Endothelial cell of umbilical vein (primary cell): ENCODE results near the gene CARHSP1. TPM values are rescaled to one million over a fixed set of nuclear protein-coding genes. Genes with fewer than 3 reads are reported as not detected.

Experiments
- BruUV-seq: library from RNA; stranded (reverse); fragments of 400-500 nt; replicated peaks from 2 replicates; lab custom pipeline; 2021; lab: Mats Ljungman, UMichigan
- CTCF ChIA-PET: fragments of 300-600, 350-600 bp; sonication (Branson Sonifier 250); formaldehyde crosslinking; loops from one replicate; lab custom pipeline; 2021; ENCODE audit warnings: antibody characterized with exemption, inconsistent platforms; lab: Charles Lee
- POLR2A ChIA-PET: fragments of 300-600, 350-600 bp; sonication (Branson Sonifier 250); formaldehyde crosslinking; loops from one replicate; lab custom pipeline; 2021; ENCODE audit warnings: antibody characterized with exemption, inconsistent platforms; lab: Charles Lee
- DNase-seq: peaks from one replicate; pipeline ENCODE4 v3.0.0-alpha.2; 2011; ENCODE audit warnings: low read depth, low spot score
- FAIRE-seq: peaks from 2 replicates; lab custom pipeline; 2011; peaks lifted over from hg19 to GRCh38; lab: Jason Lieb, UNC
- H2AFZ ChIP-seq: 2 replicates; pipeline ENCODE4 v1.6.0; 2012; ENCODE audit warnings: low read depth, low read length, control low read depth, inconsistent platforms
- H3K27ac ChIP-seq: 2 replicates; pipeline ENCODE4 v1.5.1; 2011; ENCODE audit warnings: low read depth, mild to moderate bottlenecking, control low read depth, low read length, moderate library complexity; ENCODE audit not compliant: insufficient read depth
- H3K27me3 ChIP-seq, 2 experiments: 2 replicates each; pipeline versions ENCODE4 v1.6.0 to v1.6.1; 2011; ENCODE audit warnings: low read length in 2 of 2, mixed read lengths in 1 of 2; ENCODE audit not compliant: control insufficient read depth in 2 of 2, insufficient read depth in 2 of 2
- H3K36me3 ChIP-seq, 2 experiments: 2 replicates in 1 of 2; 3 replicates in 1 of 2; pipeline ENCODE4 v1.5.1; 2011; ENCODE audit warnings: low read length in 2 of 2, mild to moderate bottlenecking in 1 of 2, moderate library complexity in 1 of 2; ENCODE audit not compliant: control insufficient read depth in 2 of 2, insufficient read depth in 2 of 2; ENCODE audit errors: extremely low read depth in 1 of 2
- H3K4me1 ChIP-seq: 3 replicates; pipeline ENCODE4 v1.5.1; 2011; ENCODE audit warnings: mild to moderate bottlenecking, low read length; ENCODE audit not compliant: control insufficient read depth, insufficient read depth; ENCODE audit errors: extremely low read depth
- H3K4me2 ChIP-seq: 2 replicates; pipeline ENCODE4 v1.6.1; 2011; ENCODE audit warnings: low read length, control low read depth, mixed read lengths; ENCODE audit not compliant: insufficient read depth
- H3K4me3 ChIP-seq, 3 experiments: fragments of 200-600 bp in 1 of 3; sonication (generic), shearing (Covaris generic) in 1 of 3; replicated peaks in 1 of 3; 2 replicates each; pipeline ENCODE4 v1.5.1; 2011 to 2016; ENCODE audit warnings: control low read depth in 3 of 3, low read length in 3 of 3, mild to moderate bottlenecking in 2 of 3, inconsistent platforms in 1 of 3, low read depth in 1 of 3, moderate library complexity in 1 of 3; ENCODE audit not compliant: insufficient read depth in 1 of 3
- H3K79me2 ChIP-seq: 2 replicates; pipeline ENCODE4 v1.6.0; 2012; ENCODE audit warnings: low read length, inconsistent platforms; ENCODE audit not compliant: control insufficient read depth, insufficient read depth
- H3K9ac ChIP-seq: replicated peaks from 2 replicates; pipeline ENCODE3; 2011; ENCODE audit warnings: low read length, control low read depth; ENCODE audit not compliant: insufficient read depth; ENCODE audit errors: extremely low read depth
- H3K9me1 ChIP-seq: replicated peaks from 3 replicates; pipeline ENCODE4 v1.6.0; 2011; ENCODE audit warnings: mild to moderate bottlenecking, low read length; ENCODE audit not compliant: control insufficient read depth, insufficient read depth; ENCODE audit errors: extremely low read depth
- H3K9me3 ChIP-seq: replicated peaks from 2 replicates; pipeline ENCODE4 v1.5.1; 2012; ENCODE audit warnings: low read length, inconsistent platforms; ENCODE audit not compliant: control insufficient read depth, insufficient read depth
- H4K20me1 ChIP-seq: replicated peaks from 2 replicates; pipeline ENCODE3; 2011; ENCODE audit warnings: mild to moderate bottlenecking, low read length; ENCODE audit not compliant: control insufficient read depth, insufficient read depth; ENCODE audit errors: extremely low read depth
- CTCF ChIP-seq, 2 donors: IDR thresholded peaks; 1 replicate in 1 of 2; 2 replicates in 1 of 2; pipeline ENCODE4 v1.5.1; 2011; ENCODE audit warnings: low read length in 2 of 2, mild to moderate bottlenecking in 2 of 2, moderate library complexity in 2 of 2, control low read depth in 1 of 2, inconsistent platforms in 1 of 2, low read depth in 1 of 2; ENCODE audit not compliant: insufficient read depth in 1 of 2; ENCODE audit errors: extremely low read depth in 1 of 2
- EZH2 ChIP-seq: IDR thresholded peaks from 2 replicates; pipeline ENCODE4 v1.6.1; 2012; ENCODE audit warnings: borderline replicate concordance, low read depth, mild to moderate bottlenecking, moderate library complexity, low read length, inconsistent platforms; ENCODE audit not compliant: severe bottlenecking
- FOS ChIP-seq: IDR thresholded peaks from 2 replicates; pipeline ENCODE4 v1.6.1; 2011; ENCODE audit warnings: mild to moderate bottlenecking, low read length, moderate library complexity, borderline replicate concordance; ENCODE audit not compliant: insufficient read depth
- GATA2 ChIP-seq: IDR thresholded peaks from 2 replicates; pipeline ENCODE4 v1.7.0; 2011; ENCODE audit warnings: low read depth, mild to moderate bottlenecking, moderate library complexity, mixed read lengths, low read length; ENCODE audit not compliant: insufficient read length, insufficient read depth
- JUN ChIP-seq: IDR thresholded peaks from 2 replicates; pipeline ENCODE4 v1.6.1; 2011; ENCODE audit warnings: borderline replicate concordance, low read depth; ENCODE audit not compliant: insufficient read length, insufficient read depth
- MYC ChIP-seq: IDR thresholded peaks from one replicate; pipeline ENCODE4 v1.6.1; 2011; ENCODE audit warnings: mild to moderate bottlenecking, low read depth, low read length
- POLR2A ChIP-seq: IDR thresholded peaks from 2 replicates; pipeline ENCODE4 v1.6.1; 2012; ENCODE audit warnings: low read depth, mild to moderate bottlenecking, control low read depth, low read length
- POLR2AphosphoS5 ChIP-seq: IDR thresholded peaks from 2 replicates; pipeline ENCODE4 v1.6.1; 2012; ENCODE audit warnings: low read depth, mild to moderate bottlenecking, control low read depth, low read length, moderate library complexity; ENCODE audit not compliant: insufficient read depth
- dilution Hi-C: fragments of 300-500 bp; cut with MboI; formaldehyde crosslinking; loops from one replicate; pipeline ENCODE4 v1.15.0; 2019; ENCODE audit warnings: low sequenced_read_pairs; ENCODE audit not compliant: extremely low pct_ligation_motif_present
- intact Hi-C: fragments of 100-400 bp; cut with micrococcal nuclease; formaldehyde crosslinking; loops from one replicate; pipeline ENCODE4 v1.10.0; 2022
- polyA plus RNA-seq, 4 experiments: library from polyadenylated mRNA; depleted of rRNA in 3 of 4; stranded (reverse) in 3 of 4; unstranded in 1 of 4; fragments of >200 nt; gene quantifications; 2 replicates each; pipeline versions ENCODE4 v1.2.1 to v1.2.3, GENCODE V29; 2011 to 2012; ENCODE audit warnings: missing spikeins in 1 of 4
- total RNA-seq: library from RNA; stranded (reverse); gene quantifications from 2 replicates; pipeline ENCODE4 v1.2.3, GENCODE V29; 2021

CARHSP1 gene
- total and polyA plus RNA-seq, 2 donors (not counting 3 experiments of a cell fraction or from before 2014, with no cell fraction given), result 64.9 to 72.5 TPM

- no peaks in the 10 kb centered on the region for H3K27me3 ChIP-seq
- intact Hi-C loops, result no loop called here
- ChIA-PET POLR2A (no interaction called here), CTCF (interaction anchor here (1.6 kb wide), 1 partner anchor 32 kb away, joined by 4 read pairs; no protein-coding TSS in a partner anchor)
- no peak overlapping the region for H3K4me3 ChIP-seq
- H3K27ac ChIP-seq, result no peak overlapping the region
- no peaks in the 10 kb centered on the region for H3K9me3 ChIP-seq
- H3K79me2 ChIP-seq, result peaks cover 9% of the 10 kb centered on the region
- H3K9me1 ChIP-seq, result no peaks in the 10 kb centered on the region
- no TSS peak for BruUV-seq
- no peak overlapping the region for H3K9ac ChIP-seq
- no peak overlapping the region for H3K4me2 ChIP-seq
- H4K20me1 ChIP-seq, result no peaks in the 10 kb centered on the region
- TF ChIP-seq EZH2 (no peak), FOS (no peak), GATA2 (no peak), MYC (no peak), POLR2AphosphoS5 (no peak)
- H3K36me3 ChIP-seq, result peaks cover 2 to 19% of the 10 kb centered on the region in 2 experiments
- DNase-seq (no peak), FAIRE-seq (no peak)
- dilution Hi-C loops, result no loop called here
- peaks cover 23% of the 10 kb centered on the region for H3K4me1 ChIP-seq
- no peak overlapping the region for H2AFZ ChIP-seq
These were observed 21.2 kb downstream of the CARHSP1 start for GRCh38 chr16:8847623-8848022.

- no peak overlapping the region for H2AFZ ChIP-seq
- no peak overlapping the region for H3K27ac ChIP-seq
- no peaks in the 10 kb centered on the region for H3K9me3 ChIP-seq
- no TSS peak for BruUV-seq
- DNase-seq (no peak), FAIRE-seq (no peak)
- no peaks in the 10 kb centered on the region for H4K20me1 ChIP-seq
- ChIA-PET CTCF (interaction anchor here (1.6 kb wide), 1 partner anchor 33 kb away, joined by 4 read pairs; no protein-coding TSS in a partner anchor), POLR2A (no interaction called here)
- dilution Hi-C loops (no loop called here), intact Hi-C loops (no loop called here)
- no peak overlapping the region for H3K4me3 ChIP-seq
- no peak overlapping the region for H3K4me2 ChIP-seq
- H3K9ac ChIP-seq, result no peak overlapping the region
- peaks cover 9% of the 10 kb centered on the region for H3K79me2 ChIP-seq
- no peaks in the 10 kb centered on the region for H3K27me3 ChIP-seq
- H3K9me1 ChIP-seq, result no peaks in the 10 kb centered on the region
- peaks cover 23% of the 10 kb centered on the region for H3K4me1 ChIP-seq
- TF ChIP-seq CTCF (IDR thresholded peaks at IDR 0.05; ENCODE audit: extremely low read depth in 1 of 2, insufficient read depth in 1 of 2, low read depth in 1 of 2, low read length in 2 of 2) (no peak), JUN (no peak), POLR2A (no peak), MYC (no peak)
- peaks cover 2 to 19% of the 10 kb centered on the region in 2 experiments for H3K36me3 ChIP-seq
These were observed 21.7 kb downstream of the CARHSP1 start for GRCh38 chr16:8847145-8847544.
